Activated CD4-positive, CD25-positive, alpha-beta regulatory T cell treated with anti-CD3 and anti-CD28 coated beads, Interleukin-2, amount 50 U/mL, for 72 hours (primary cell): ENCODE data around the gene SPRR2A.
"Not testable (repeated sequence)": the region's sequence is repeated elsewhere in the genome, so short reads cannot be mapped to it uniquely, and the experiment has no call there.

Experiments
- DNase-seq: peaks from one replicate; pipeline ENCODE4 v3.0.0; 2021

The SPRR2A gene

GRCh38 chr1:153023109-153023508, 34.2 kb downstream of the SPRR2A start:
- DNase-seq: no peak

- not testable (repeated sequence) for DNase-seq
Observed at GRCh38 chr1:153022340-153022739, 35.0 kb downstream of the SPRR2A start.

- not testable (repeated sequence) for DNase-seq
Observed at GRCh38 chr1:153021829-153022228, 35.5 kb downstream of the SPRR2A start.

GRCh38 chr1:153011235-153011758, 46.0 kb downstream of the SPRR2A start:
- DNase-seq: not testable (repeated sequence)
